Upper lobe of left lung (tissue), 6 donors: ENCODE measurements around the gene ZNF84. TPM values are rescaled to one million over a fixed set of nuclear protein-coding genes. Genes with fewer than 3 reads are reported as not detected.

ENCODE experiments used
- ATAC-seq, 2 donors: fragments of 200-7000 bp; cut with Tn5 transposase; one replicate each; pipeline ENCODE4 v1.9.1; 2022; ENCODE audit warnings: mild to moderate bottlenecking in 2 of 2, moderate library complexity in 2 of 2; ENCODE audit not compliant: low FRiP score in 2 of 2
- DNase-seq, 2 donors: peaks; one replicate each; pipeline ENCODE4 v3.0.0-alpha.2; 2019 to 2020
- H3K27ac ChIP-seq, 4 donors: fragments of 200-600 bp; sonication (generic); one replicate each; pipeline ENCODE4 v1.5.1; 2016 to 2019
- H3K27me3 ChIP-seq, 4 donors: fragments of 200-600 bp; sonication (generic); one replicate each; pipeline ENCODE4 v1.5.1; 2017 to 2019
- H3K36me3 ChIP-seq, 4 donors: fragments of 200-600 bp; sonication (generic); one replicate each; pipeline ENCODE4 v1.5.1; 2016 to 2019
- H3K4me1 ChIP-seq, 4 donors: fragments of 200-600 bp; sonication (generic); one replicate each; pipeline ENCODE4 v1.5.1; 2018 to 2019
- H3K4me3 ChIP-seq, 4 donors: fragments of 200-600 bp; sonication (generic); one replicate each; pipeline ENCODE4 v1.5.1; 2017 to 2019; ENCODE audit warnings: mild to moderate bottlenecking in 2 of 4, moderate library complexity in 1 of 4
- H3K9me3 ChIP-seq, 4 donors: fragments of 200-600 bp; sonication (generic); one replicate each; pipeline ENCODE4 v1.5.1; 2018 to 2019
- CTCF ChIP-seq, 6 experiments: fragments of 450-650 bp in 4 of 6; fragments of 200-600 bp in 2 of 6; sonication (generic) in 2 of 6; IDR thresholded peaks; one replicate each; pipeline ENCODE4 v1.5.1; 2016 to 2019; ENCODE audit warnings: antibody characterized with exemption in 6 of 6
- EP300 ChIP-seq, 4 donors: sonication (generic); formaldehyde crosslinking; IDR thresholded peaks; one replicate each; pipeline ENCODE4 v1.5.1; 2017; ENCODE audit warnings: antibody characterized with exemption in 4 of 4, control low read depth in 2 of 4
- POLR2A ChIP-seq, 4 donors: fragments of 450-650 bp; IDR thresholded peaks; one replicate each; pipeline ENCODE4 v1.5.1; 2016 to 2017; ENCODE audit warnings: antibody characterized with exemption in 4 of 4, mild to moderate bottlenecking in 2 of 4
- POLR2AphosphoS5 ChIP-seq, 2 donors: sonication (generic); formaldehyde crosslinking; IDR thresholded peaks; one replicate each; pipeline ENCODE4 v1.5.1; 2017; ENCODE audit warnings: antibody characterized with exemption in 2 of 2
- WGBS, 2 donors: methylation state at CpG; one replicate each; pipeline ENCODE4 v1.1.5; 2017 to 2018; 5-methylcytosine and 5-hydroxymethylcytosine counted together
- total RNA-seq, 6 donors: library from RNA; depleted of rRNA in 4 of 6; stranded (reverse); fragments of >200 nt in 4 of 6; gene quantifications; one replicate each; pipeline versions ENCODE4 v1.1.0 to v1.2.1, GENCODE V29; 2016 to 2021
- donor health status: DM: no; HTN: no; CAD: no; lungs with moderate emphysema.
- donor health status: DM: no; HTN: yes; CAD: no; lungs with severe emphysema.

ZNF84 gene
- 10 to 100 TPM in 5 of 6 donors, 1 to 10 TPM in 1; 6.9 to 37.2 (median 18.3) TPM for total RNA-seq

- ATAC-seq (peak; percentile 99), DNase-seq (peak; percentile 95 to 99)
- peaks cover 0 to 14% (median 9%) of the 10 kb centered on the region in 4 donors for H3K4me1 ChIP-seq
- WGBS, 2 donors, result 0% methylated on average over 27 to 73 of the region's 103 CpGs
- H3K4me3 ChIP-seq, result peak within 1 kb of the TSS; percentile 57 to 89 (median 82)
- peaks cover 35 to 58% (median 54%) of the 10 kb centered on the region in 4 donors for H3K9me3 ChIP-seq
- H3K27me3 ChIP-seq, result no peaks in the 10 kb centered on the region
- peaks cover 5 to 27% (median 14%) of the 10 kb centered on the region in 4 donors for H3K36me3 ChIP-seq
- TF ChIP-seq POLR2AphosphoS5 (IDR thresholded peaks at IDR 0.05) (peak; percentile 72 to 86), POLR2A (IDR thresholded peaks at IDR 0.05) (peak in 3 of 4 donors; percentile 33 to 75 (median 63)), EP300 (IDR thresholded peaks at IDR 0.05) (peak in 1 of 4 donors; percentile 67), CTCF (IDR thresholded peaks at IDR 0.05) (peak in 1 of 6 experiments; percentile 32)
- H3K27ac ChIP-seq, result peak within 1 kb of the TSS; percentile 87 to 95 (median 90)
Measured at GRCh38 chr12:133037207-133038005, at the start of gene ZNF84. ZNF84 (plus strand) TSS chr12:133037509; CDS start chr12:133041468, 3,959 bp downstream.

GRCh38 chr12:132998741-132999140 lies 38.6 kb upstream of the ZNF84 start:
- DNase-seq, result no peak
- peaks cover 66 to 99% (median 96%) of the 10 kb centered on the region in 4 donors for H3K9me3 ChIP-seq
- WGBS, 2 donors, result 18 to 71% methylated on average over 1 of the region's 1 CpG
- ATAC-seq, result no peak
- peaks cover 0 to 18% (median 17%) of the 10 kb centered on the region in 4 donors for H3K36me3 ChIP-seq
- H3K4me3 ChIP-seq, result no peak overlapping the region
- H3K27me3 ChIP-seq, result no peaks in the 10 kb centered on the region
- no peaks in the 10 kb centered on the region for H3K4me1 ChIP-seq
- no peak for TF ChIP-seq CTCF (IDR thresholded peaks at IDR 0.05)
- H3K27ac ChIP-seq, result no peak overlapping the region

GRCh38 chr12:133010657-133011297 lies 26.5 kb upstream of the ZNF84 start:
- WGBS, 2 donors, result 98% methylated on average over 6 of the region's 6 CpGs
- Histone ChIP-seq H3K36me3 (peaks cover 34 to 96% (median 81%) of the 10 kb centered on the region in 4 donors), H3K4me3 (no peak overlapping the region), H3K4me1 (no peaks in the 10 kb centered on the region), H3K27me3 (no peaks in the 10 kb centered on the region), H3K9me3 (peaks cover 73 to 100% (median 98%) of the 10 kb centered on the region in 4 donors), H3K27ac (no peak overlapping the region)
- DNase-seq, result no peak
- no peak for ATAC-seq
- TF ChIP-seq POLR2A (IDR thresholded peaks at IDR 0.05), result no peak
- TF ChIP-seq EP300 (IDR thresholded peaks at IDR 0.05), result no peak

- DNase-seq (no peak), ATAC-seq (no peak)
- Histone ChIP-seq H3K9me3 (peaks cover 18 to 95% (median 72%) of the 10 kb centered on the region in 4 donors), H3K27me3 (no peaks in the 10 kb centered on the region), H3K4me1 (no peaks in the 10 kb centered on the region), H3K27ac (no peak overlapping the region), H3K4me3 (no peak overlapping the region), H3K36me3 (no peaks in the 10 kb centered on the region)
- 90 to 92% methylated on average over 2 of the region's 2 CpGs for WGBS, 2 donors
- TF ChIP-seq EP300 (IDR thresholded peaks at IDR 0.05) (no peak), POLR2A (IDR thresholded peaks at IDR 0.05) (no peak), CTCF (IDR thresholded peaks at IDR 0.05) (no peak), POLR2AphosphoS5 (IDR thresholded peaks at IDR 0.05) (no peak)
Measured at GRCh38 chr12:133023566-133023965, 13.7 kb upstream of the ZNF84 start.

- TF ChIP-seq POLR2A (IDR thresholded peaks at IDR 0.05) (no peak), CTCF (IDR thresholded peaks at IDR 0.05) (no peak), EP300 (IDR thresholded peaks at IDR 0.05) (no peak), POLR2AphosphoS5 (IDR thresholded peaks at IDR 0.05) (no peak)
- no peaks in the 10 kb centered on the region for H3K27me3 ChIP-seq
- no peak overlapping the region for H3K27ac ChIP-seq
- H3K4me1 ChIP-seq, result no peaks in the 10 kb centered on the region
- no peak for ATAC-seq
- H3K36me3 ChIP-seq, result no peaks in the 10 kb centered on the region
- DNase-seq, result no peak
- H3K9me3 ChIP-seq, result peaks cover 3 to 88% (median 53%) of the 10 kb centered on the region in 4 donors
- 90 to 94% methylated on average over 7 of the region's 7 CpGs for WGBS, 2 donors
- H3K4me3 ChIP-seq, result no peak overlapping the region
Measured at GRCh38 chr12:133026996-133027395, 10.3 kb upstream of the ZNF84 start.
